HCT116 (cell line): Measurements from ENCODE around the gene TCERG1L. TPM values are rescaled to one million over a fixed set of nuclear protein-coding genes. Genes with fewer than 3 reads are reported as not detected.

Experiments used
- ATAC-seq: fragments of 200-7000 bp; cut with Tn5 transposase; 2 replicates; pipeline ENCODE4 v1.9.1; 2020; ENCODE audit warnings: mild to moderate bottlenecking, moderate library complexity
- BruUV-seq: library from RNA; stranded (reverse); fragments of 400-500 nt; replicated peaks from 2 replicates; lab custom pipeline; 2021; lab: Mats Ljungman, UMichigan
- CTCF ChIA-PET: fragments of 300-600 bp; sonication (Branson Sonifier 250); formaldehyde crosslinking; loops from one replicate; lab custom pipeline; 2021; ENCODE audit warnings: antibody characterized with exemption; lab: Charles Lee
- POLR2A ChIA-PET: fragments of 300-600, 350-600 bp; sonication (Branson Sonifier 250); formaldehyde crosslinking; loops from one replicate; lab custom pipeline; 2021; ENCODE audit warnings: antibody characterized with exemption; lab: Charles Lee
- RAD21 ChIA-PET, 2 experiments: fragments of 300-600 bp; sonication (Branson Sonifier 250); formaldehyde crosslinking; loops; one replicate each; lab custom pipeline; 2023; ENCODE audit warnings: low total read pairs in 2 of 2; ENCODE audit not compliant: uncharacterized antibody in 2 of 2, unreplicated experiment in 2 of 2, low non-redundant PET in 1 of 2; lab: Charles Lee
- DNase-seq: peaks from one replicate; pipeline ENCODE4 v3.0.0-alpha.2; 2010; ENCODE audit warnings: low read depth, low spot score
- H2AFZ ChIP-seq: fragments of 200-600 bp; shearing (Covaris generic), sonication (generic); 2 replicates; pipeline ENCODE4 v1.6.1; 2017; ENCODE audit warnings: low read depth, mixed run types, mixed read lengths, antibody characterized with exemption, low read length; ENCODE audit not compliant: poor library complexity, severe bottlenecking
- H3K27ac ChIP-seq: 2 replicates; pipeline ENCODE4 v1.5.1; 2012; ENCODE audit warnings: low read depth, low read length
- H3K27me3 ChIP-seq: fragments of 200-600 bp; sonication (generic); 2 replicates; pipeline ENCODE4 v1.6.1; 2016; ENCODE audit warnings: mixed run types, low read length, mixed read lengths; ENCODE audit not compliant: insufficient read depth
- H3K36me3 ChIP-seq, 2 experiments: fragments of 200-500 bp in 1 of 2; fragments of 200-600 bp in 1 of 2; sonication (Bioruptor generic) in 1 of 2; sonication (generic) in 1 of 2; 2 replicates each; pipeline versions ENCODE4 v1.5.1 to v1.6.1; 2014 to 2016; ENCODE audit warnings: low read length in 2 of 2, inconsistent platforms in 1 of 2, mixed read lengths in 1 of 2, mixed run types in 1 of 2; ENCODE audit not compliant: insufficient read depth in 2 of 2, control insufficient read depth in 1 of 2
- H3K4me1 ChIP-seq, 2 experiments: fragments of 200-600 bp in 1 of 2; sonication (generic) in 1 of 2; 2 replicates each; pipeline versions ENCODE4 v1.5.1 to v1.6.1; 2012 to 2017; ENCODE audit warnings: low read length in 2 of 2, inconsistent platforms in 1 of 2, mild to moderate bottlenecking in 1 of 2, mixed read lengths in 1 of 2, mixed run types in 1 of 2, moderate library complexity in 1 of 2; ENCODE audit not compliant: insufficient read depth in 2 of 2, control insufficient read depth in 1 of 2
- H3K4me2 ChIP-seq: fragments of 200-600 bp; sonication (generic); 2 replicates; pipeline ENCODE4 v1.6.1; 2017; ENCODE audit warnings: mixed run types, low read length, mixed read lengths
- H3K4me3 ChIP-seq, 2 experiments: fragments of 200-600 bp in 1 of 2; sonication (generic) in 1 of 2; replicated peaks in 1 of 2; 2 replicates each; pipeline ENCODE4 v1.5.1; 2011 to 2016; ENCODE audit warnings: low read length in 2 of 2, control low read depth in 1 of 2, low read depth in 1 of 2, mild to moderate bottlenecking in 1 of 2, mixed read lengths in 1 of 2, mixed run types in 1 of 2
- H3K79me2 ChIP-seq: fragments of 200-600 bp; sonication (generic); 2 replicates; pipeline ENCODE4 v1.6.1; 2017; ENCODE audit warnings: mild to moderate bottlenecking, mixed run types, low read length, moderate library complexity, mixed read lengths; ENCODE audit not compliant: insufficient read depth
- H3K9ac ChIP-seq: fragments of 200-600 bp; sonication (generic); 2 replicates; pipeline ENCODE4 v1.6.1; 2016; ENCODE audit warnings: low read length, mixed read lengths
- H3K9me2 ChIP-seq: fragments of 200-600 bp; sonication (generic), shearing (Covaris generic); 2 replicates; pipeline ENCODE4 v1.6.1; 2017; ENCODE audit warnings: mixed run types, mild to moderate bottlenecking, moderate library complexity; ENCODE audit not compliant: insufficient read depth
- H3K9me3 ChIP-seq, 2 experiments: fragments of 200-500 bp in 1 of 2; fragments of 200-600 bp in 1 of 2; sonication (Bioruptor generic) in 1 of 2; sonication (generic) in 1 of 2; 2 replicates each; pipeline ENCODE4 v1.6.1; 2014 to 2017; ENCODE audit warnings: low read length in 2 of 2, mixed read lengths in 2 of 2, inconsistent platforms in 1 of 2, low read depth in 1 of 2, mild to moderate bottlenecking in 1 of 2, mixed run types in 1 of 2, moderate library complexity in 1 of 2; ENCODE audit not compliant: control insufficient read depth in 1 of 2, insufficient read depth in 1 of 2
- H4K20me1 ChIP-seq: fragments of 200-600 bp; sonication (generic), shearing (Covaris generic); 2 replicates; pipeline ENCODE4 v1.6.1; 2017; ENCODE audit warnings: mixed run types, mild to moderate bottlenecking, moderate library complexity; ENCODE audit not compliant: insufficient read depth
- ATF3 ChIP-seq: IDR thresholded peaks from 2 replicates; pipeline ENCODE4 v1.6.1; 2012
- CBX3 ChIP-seq: IDR thresholded peaks from 2 replicates; pipeline ENCODE4 v1.6.1; 2012; ENCODE audit warnings: low read depth
- EGR1 ChIP-seq: IDR thresholded peaks from 2 replicates; pipeline ENCODE4 v1.6.1; 2012; ENCODE audit warnings: low read depth
- ELF1 ChIP-seq: IDR thresholded peaks from 2 replicates; pipeline ENCODE4 v1.6.1; 2012; ENCODE audit warnings: low read depth, borderline replicate concordance
- EZH2 ChIP-seq: fragments of 200-600 bp; sonication (generic); IDR thresholded peaks from 2 replicates; pipeline ENCODE4 v1.6.1; 2017; ENCODE audit warnings: antibody characterized with exemption, mixed run types
- FOSL1 ChIP-seq: IDR thresholded peaks from 2 replicates; pipeline ENCODE4 v1.6.1; 2012; ENCODE audit warnings: low read depth
- JUND ChIP-seq: IDR thresholded peaks from 2 replicates; pipeline ENCODE4 v1.6.1; 2012
- MAX ChIP-seq: IDR thresholded peaks from 2 replicates; pipeline ENCODE4 v1.6.1; 2012
- POLR2A ChIP-seq: IDR thresholded peaks from 2 replicates; pipeline ENCODE4 v1.7.0; 2011; ENCODE audit warnings: borderline replicate concordance; ENCODE audit not compliant: insufficient read depth, insufficient read length; ENCODE audit errors: extremely low read depth
- SP1 ChIP-seq: IDR thresholded peaks from 2 replicates; pipeline ENCODE4 v1.6.1; 2012; ENCODE audit warnings: low read depth
- SRF ChIP-seq: IDR thresholded peaks from 2 replicates; pipeline ENCODE4 v1.6.1; 2012; ENCODE audit warnings: low read depth
- TCF7L2 ChIP-seq: IDR thresholded peaks from 2 replicates; pipeline ENCODE4 v1.7.0; 2011; ENCODE audit warnings: borderline replicate concordance, inconsistent platforms; ENCODE audit not compliant: insufficient read depth, insufficient read length; ENCODE audit errors: extremely low read depth
- ZFX ChIP-seq: fragments of 450-650 bp; IDR thresholded peaks from 2 replicates; pipeline ENCODE4 v1.6.1; 2017
- intact Hi-C: fragments of 100-400 bp; cut with micrococcal nuclease; formaldehyde crosslinking; loops from 2 replicates; pipeline ENCODE4 v1.10.0; 2022
- total RNA-seq: library from RNA; stranded (reverse); gene quantifications from one replicate; pipeline ENCODE4 v1.2.1, GENCODE V29; 2021; ENCODE audit not compliant: unreplicated experiment

The TCERG1L gene
- total RNA-seq, 1 experiment from 2014 or later = not detected

DNA sequence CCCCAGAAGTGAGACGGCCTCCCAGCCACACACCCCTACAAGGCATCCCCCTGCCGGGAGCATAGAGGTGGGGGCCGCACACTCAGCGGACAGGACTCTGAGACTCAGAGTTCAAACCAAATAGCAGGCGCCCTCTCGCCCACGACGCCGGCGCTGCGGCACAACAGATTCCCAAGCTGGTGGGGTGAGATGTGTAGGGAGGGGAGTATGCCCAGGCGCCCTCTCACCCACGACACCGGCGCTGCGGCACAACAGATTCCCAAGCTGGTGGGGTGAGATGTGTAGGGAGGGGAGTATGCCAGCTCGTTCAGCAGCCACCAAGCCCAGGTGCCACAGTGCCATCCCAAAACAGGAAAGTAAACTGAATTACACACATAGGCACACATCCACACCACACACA, 64.7 kb downstream of the TCERG1L start:
- Histone ChIP-seq H2AFZ (no peak overlapping the region), H3K4me1 (no peaks in the 10 kb centered on the region), H3K4me3 (no peak overlapping the region), H3K27me3 (no peaks in the 10 kb centered on the region), H3K9ac (no peak overlapping the region), H3K9me2 (no peaks in the 10 kb centered on the region), H3K27ac (no peak overlapping the region), H3K79me2 (no peaks in the 10 kb centered on the region), H3K36me3 (no peaks in the 10 kb centered on the region), H4K20me1 (no peaks in the 10 kb centered on the region), H3K9me3 (no peaks in the 10 kb centered on the region), H3K4me2 (no peak overlapping the region)
- intact Hi-C loops = no loop called here
- ChIA-PET RAD21 (no interaction called here), POLR2A (no interaction called here), CTCF (no interaction called here)
- BruUV-seq = no TSS peak
- ATAC-seq (no peak), DNase-seq (no peak)
- no peak for TF ChIP-seq CBX3
- no peak for TF ChIP-seq ELF1
- no peak for TF ChIP-seq ATF3
- no peak for TF ChIP-seq MAX
- TF ChIP-seq FOSL1 = no peak
- no peak for TF ChIP-seq EZH2

- no peaks in the 10 kb centered on the region for H4K20me1 ChIP-seq
- no peaks in the 10 kb centered on the region for H3K36me3 ChIP-seq
- H3K79me2 ChIP-seq = no peaks in the 10 kb centered on the region
- H3K27ac ChIP-seq = no peak overlapping the region
- TF ChIP-seq ATF3 = no peak
- no peak for TF ChIP-seq EGR1
- TF ChIP-seq MAX = no peak
- TF ChIP-seq ZFX = no peak
- no peak for TF ChIP-seq SP1
- no peak for TF ChIP-seq SRF
- TF ChIP-seq ELF1 = no peak
- no peak for TF ChIP-seq JUND
- TF ChIP-seq EZH2 = no peak
- TF ChIP-seq POLR2A = no peak
- no peak for TF ChIP-seq TCF7L2
- no peak for DNase-seq
- H3K9ac ChIP-seq = no peak overlapping the region
- BruUV-seq = no TSS peak
- POLR2A ChIA-PET = no interaction called here
- no peaks in the 10 kb centered on the region for H3K9me3 ChIP-seq
- H2AFZ ChIP-seq = no peak overlapping the region
- no peaks in the 10 kb centered on the region for H3K27me3 ChIP-seq
- H3K4me1 ChIP-seq = no peaks in the 10 kb centered on the region
- no peak for ATAC-seq
- CTCF ChIA-PET = no interaction called here
- intact Hi-C loops = no loop called here
- no peaks in the 10 kb centered on the region for H3K9me2 ChIP-seq
- no peak overlapping the region for H3K4me2 ChIP-seq
- RAD21 ChIA-PET = no interaction called here
- no peak overlapping the region for H3K4me3 ChIP-seq
Observed at GRCh38 chr10:131246089-131246488, 65.4 kb downstream of the TCERG1L start.
